AG09319 (cell line): ENCODE measurements around the gene GPR137B.

Source experiments
- DNase-seq: peaks from one replicate; pipeline ENCODE4 v3.0.0-alpha.2; 2010; ENCODE audit warnings: low read depth; ENCODE audit errors: extremely low read depth
- TF ChIP-seq, protein P1 (sequence below): IDR thresholded peaks from 2 replicates; pipeline ENCODE4 v1.5.1; 2011; ENCODE audit warnings: low read depth, mild to moderate bottlenecking, inconsistent platforms, low read length, moderate library complexity

Gene GPR137B

DNA sequence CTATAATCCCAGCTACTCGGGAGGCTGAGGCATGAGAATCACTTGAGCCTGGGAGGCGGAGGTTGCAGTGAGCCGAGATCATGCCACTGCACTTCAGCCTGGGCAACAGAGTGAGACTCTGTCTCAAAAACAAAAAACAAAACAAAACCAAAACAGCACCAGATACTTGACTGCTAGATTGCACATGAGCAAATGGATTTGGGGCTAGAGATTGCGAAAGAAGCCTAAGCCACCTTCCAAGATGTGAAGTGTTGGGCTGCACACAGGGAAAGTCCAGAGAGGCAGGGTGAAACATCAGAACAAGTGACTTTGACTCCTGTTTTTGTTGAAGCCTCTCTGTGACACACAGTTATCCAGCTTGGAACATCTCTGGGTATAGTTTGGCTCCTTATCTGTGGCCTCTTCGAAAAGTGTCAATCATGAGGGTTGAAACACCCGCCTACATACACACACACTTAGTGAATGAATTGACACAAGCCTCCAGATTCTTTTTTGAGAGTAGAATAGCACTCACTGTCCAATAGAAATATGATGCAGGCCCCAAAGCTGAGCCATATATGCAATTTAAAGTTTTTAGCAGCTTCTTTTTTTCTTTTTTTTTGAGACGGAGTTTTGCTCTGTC lies 34.2 kb upstream of the GPR137B start:
- TF ChIP-seq, protein P1, sequence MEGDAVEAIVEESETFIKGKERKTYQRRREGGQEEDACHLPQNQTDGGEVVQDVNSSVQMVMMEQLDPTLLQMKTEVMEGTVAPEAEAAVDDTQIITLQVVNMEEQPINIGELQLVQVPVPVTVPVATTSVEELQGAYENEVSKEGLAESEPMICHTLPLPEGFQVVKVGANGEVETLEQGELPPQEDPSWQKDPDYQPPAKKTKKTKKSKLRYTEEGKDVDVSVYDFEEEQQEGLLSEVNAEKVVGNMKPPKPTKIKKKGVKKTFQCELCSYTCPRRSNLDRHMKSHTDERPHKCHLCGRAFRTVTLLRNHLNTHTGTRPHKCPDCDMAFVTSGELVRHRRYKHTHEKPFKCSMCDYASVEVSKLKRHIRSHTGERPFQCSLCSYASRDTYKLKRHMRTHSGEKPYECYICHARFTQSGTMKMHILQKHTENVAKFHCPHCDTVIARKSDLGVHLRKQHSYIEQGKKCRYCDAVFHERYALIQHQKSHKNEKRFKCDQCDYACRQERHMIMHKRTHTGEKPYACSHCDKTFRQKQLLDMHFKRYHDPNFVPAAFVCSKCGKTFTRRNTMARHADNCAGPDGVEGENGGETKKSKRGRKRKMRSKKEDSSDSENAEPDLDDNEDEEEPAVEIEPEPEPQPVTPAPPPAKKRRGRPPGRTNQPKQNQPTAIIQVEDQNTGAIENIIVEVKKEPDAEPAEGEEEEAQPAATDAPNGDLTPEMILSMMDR, result no peak
- no peak for DNase-seq

DNA sequence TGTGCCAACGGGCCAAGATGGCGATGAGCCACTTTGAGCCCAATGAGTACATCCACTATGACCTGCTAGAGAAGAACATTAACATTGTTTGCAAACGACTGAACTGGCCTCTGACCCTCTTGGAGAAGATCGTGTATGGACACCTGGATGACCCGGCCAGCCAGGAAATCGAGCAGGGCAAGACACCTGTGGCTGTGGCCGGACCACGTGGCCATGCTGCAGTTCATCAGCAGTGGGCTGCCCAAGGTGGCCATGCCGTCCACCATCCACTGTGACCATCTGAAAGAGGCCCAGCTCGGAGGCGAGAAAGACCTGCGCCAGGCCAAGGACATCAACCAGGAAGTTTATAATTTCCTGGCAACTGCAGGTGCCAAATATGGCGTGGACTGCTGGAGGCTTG lies 32.2 kb upstream of the GPR137B start:
- TF ChIP-seq, protein P1, result no peak
- DNase-seq, result no peak

DNA sequence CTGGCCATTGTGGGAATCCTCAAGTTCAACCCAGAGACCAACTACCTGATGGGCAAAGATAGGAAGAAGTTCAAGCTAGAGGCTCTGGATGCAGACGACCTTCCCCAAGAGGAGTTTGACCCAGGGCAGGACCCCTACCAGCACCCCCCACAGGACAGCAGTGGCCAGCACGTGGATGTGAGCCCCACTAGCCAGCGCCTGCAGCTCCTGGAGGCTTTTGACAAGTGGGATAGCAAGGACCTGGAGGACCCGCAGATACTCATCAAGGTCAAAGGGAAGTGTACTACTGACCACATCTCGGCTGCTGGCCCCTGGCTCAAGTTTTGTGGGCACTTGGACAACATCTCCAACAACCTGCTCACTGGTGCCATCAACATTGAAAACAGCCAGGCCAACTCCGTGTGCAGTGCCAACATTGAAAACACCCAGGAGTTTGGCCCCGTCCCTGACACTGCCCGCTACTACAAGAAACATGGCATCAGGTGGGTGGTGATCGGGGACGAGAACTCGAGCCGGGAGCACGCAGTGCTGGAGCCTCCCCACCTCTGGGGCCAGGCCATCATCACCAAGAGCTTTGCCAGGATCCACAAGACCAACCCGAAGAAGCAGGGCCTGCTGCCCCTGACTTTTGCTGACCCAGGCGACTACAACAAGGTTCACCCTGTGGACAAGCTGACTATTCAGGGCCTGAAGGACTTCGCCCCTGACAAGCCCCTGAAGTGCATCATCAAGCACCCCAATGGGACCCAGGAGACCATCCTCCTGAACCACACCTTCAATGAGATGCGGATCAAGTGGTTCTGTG lies 30.6 kb upstream of the GPR137B start:
- no peak for DNase-seq
- TF ChIP-seq, protein P1, result no peak

DNA sequence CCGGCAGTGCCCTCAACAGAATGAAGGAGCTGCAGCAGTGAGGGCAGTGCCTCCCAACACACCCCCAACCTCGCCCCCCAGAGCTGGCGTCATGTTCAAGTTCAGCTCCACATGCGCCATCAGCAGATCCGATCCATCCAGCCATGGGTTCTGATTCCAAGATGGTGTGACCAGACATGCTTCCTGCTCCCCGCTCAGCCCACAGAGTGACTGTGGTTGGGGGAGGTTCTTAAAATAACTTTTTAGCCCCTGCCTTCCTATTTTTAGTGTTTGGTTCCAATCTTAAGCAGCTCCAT lies 30.1 kb upstream of the GPR137B start:
- TF ChIP-seq, protein P1, result no peak
- DNase-seq, result no peak

DNA sequence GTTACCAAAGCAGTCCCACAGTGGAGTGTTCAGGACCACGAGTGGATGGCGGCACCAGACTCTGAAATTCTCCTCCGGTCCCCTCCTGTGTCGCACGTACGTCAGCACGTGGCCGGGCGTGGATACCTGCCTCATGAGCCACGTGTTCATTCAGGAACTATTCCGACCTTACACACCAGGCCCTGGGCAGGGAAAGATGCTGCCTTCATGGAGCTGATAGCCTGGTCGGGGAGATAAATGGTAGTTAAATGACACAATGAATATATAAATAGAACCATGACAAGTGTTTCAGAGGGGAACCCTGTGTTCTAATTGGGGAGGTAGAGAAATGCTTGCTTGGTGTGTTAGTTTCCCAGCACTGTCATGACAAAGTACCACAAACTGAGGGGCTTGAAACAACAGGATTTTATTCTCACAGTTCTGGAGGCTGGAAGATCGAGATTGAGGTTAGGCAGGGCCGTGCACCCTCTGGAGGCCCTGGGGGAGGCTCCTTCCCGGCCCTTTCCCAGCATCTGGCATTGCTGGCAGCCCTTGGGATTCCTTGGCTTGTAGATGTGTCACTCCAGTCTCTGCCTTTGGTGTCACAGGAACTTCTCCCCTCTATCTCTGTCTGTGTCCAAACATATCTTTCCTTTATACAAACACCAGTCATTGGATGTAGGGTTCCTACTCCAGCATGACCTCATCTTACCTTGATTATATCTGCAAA lies 28.9 kb upstream of the GPR137B start:
- TF ChIP-seq, protein P1, result no peak
- no peak for DNase-seq

DNA sequence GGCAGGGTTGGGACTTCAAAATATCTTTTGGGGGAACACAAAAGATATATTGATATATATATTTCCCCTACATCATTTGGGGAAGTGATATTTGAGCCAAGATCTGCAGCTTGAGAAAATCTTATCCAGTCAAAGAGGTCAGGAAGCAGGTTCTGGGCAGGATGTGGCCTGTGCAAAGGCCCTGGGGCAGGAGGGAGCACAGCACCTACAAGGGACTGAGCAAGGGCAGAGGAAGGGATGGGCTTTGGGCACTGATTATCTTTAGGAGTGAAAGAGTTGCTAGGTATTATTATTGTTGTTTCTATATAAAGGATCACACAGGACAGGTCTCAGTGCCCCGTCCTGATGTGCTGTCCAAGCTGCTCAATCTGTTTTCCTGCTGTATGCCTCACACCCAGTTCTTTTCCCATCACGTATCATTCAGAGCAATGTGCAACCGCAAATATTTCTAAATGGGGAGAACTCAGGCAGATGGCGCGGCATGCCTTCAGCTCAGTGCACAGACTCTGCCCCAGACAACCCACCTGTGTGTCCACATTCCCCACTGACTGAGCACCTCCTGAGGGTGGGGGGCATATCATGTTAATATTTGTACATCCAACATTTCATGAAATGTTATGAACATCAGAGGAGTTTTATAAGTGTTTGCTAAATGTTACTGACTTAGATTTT lies 28.1 kb upstream of the GPR137B start:
- DNase-seq, result no peak
- TF ChIP-seq, protein P1, result no peak
